Middle frontal gyrus (tissue), 1 donor: ENCODE measurements around the gene IGFBP3.

ENCODE experiments used
- DNase-seq: peaks from one replicate; pipeline ENCODE4 v3.0.0-alpha.2; 2015; ENCODE audit warnings: low spot score; ENCODE audit errors: extremely low spot score

The IGFBP3 gene

DNA sequence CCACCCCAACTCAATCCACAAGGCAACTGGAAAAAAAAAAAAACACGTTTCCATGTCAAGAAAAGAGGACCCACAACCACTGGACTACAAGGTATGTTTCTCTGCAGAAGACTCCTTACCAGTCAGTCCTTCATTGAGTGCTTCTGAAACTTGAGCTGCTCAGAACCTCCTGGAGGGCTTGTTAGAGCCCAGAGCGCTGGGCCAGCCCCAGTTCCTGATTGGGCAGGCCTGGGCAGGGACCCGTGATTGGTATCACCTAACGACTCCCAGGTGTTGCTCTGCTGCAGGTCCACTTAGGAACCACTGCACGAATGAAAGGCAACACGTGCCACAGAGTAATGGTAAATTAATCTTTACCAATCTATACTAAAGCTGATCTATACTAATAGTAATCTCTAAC, 47.7 kb downstream of the IGFBP3 start:
- no peak for DNase-seq

DNA sequence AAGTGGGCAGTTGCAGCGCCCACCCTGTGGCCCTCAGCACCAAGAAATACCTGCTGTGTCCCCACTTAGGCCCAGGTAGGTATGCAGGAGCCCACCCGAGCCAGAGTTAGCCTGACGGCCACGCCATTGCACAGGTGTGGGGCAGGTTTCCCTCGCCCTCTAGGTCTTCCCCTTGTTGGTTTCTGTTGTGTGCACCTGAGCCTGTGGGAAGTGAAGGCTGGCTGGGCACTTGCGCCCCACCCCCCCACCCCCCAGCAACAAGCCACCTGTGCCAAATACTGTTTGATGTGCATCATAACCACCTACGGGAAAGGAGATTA, 48.1 kb downstream of the IGFBP3 start, which contains the start of gene CCDC201:
Gene CCDC201 (minus strand): TSS at position 48 of the 320 bp plus-strand sequence. CDS start 75 bp downstream, outside the sequence.
- DNase-seq, result no peak

DNA sequence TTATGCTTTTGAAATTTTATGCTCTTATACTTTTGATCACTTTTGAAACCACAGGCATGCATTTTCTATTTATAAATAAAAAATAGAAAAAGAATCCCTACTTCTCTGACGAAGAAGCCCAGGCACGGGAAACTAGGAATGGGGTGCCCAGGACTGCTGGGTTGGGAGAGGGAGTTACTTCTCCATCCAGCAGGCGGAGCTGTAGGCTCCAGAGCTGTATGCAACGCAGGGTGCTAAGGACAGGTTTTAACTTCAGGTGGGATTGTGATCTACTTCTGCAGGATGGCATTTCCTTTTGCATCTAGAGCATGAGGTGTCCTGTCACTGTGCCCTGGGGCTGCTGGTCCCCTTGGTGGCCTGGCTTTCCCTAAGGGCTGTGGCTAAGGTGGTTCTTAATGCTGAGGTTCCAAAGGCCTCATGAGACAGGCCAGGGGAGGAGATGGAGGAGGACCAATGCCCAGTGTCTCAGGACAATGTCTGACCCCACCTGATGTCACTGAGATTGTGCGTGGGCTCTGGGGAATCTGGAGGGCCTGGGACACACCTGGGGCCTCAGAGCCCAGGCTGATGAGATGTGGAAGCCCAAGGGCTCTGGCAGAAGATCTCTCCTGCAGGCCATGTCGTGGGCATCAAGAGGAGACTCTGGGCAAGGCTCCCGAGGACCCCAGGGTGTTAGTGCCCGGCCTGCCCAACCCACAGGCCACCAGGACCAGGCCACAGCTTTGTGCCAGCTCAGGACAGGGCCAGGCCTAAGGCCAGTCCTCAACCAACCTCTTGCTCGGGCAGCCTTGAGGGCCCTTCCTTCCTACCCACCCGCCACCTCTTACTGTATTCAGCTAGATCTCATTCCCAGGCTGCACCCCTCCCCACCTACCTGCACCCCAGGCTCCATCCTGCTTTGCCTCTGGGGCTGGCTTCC, 48.7 kb downstream of the IGFBP3 start:
- DNase-seq, result no peak

DNA sequence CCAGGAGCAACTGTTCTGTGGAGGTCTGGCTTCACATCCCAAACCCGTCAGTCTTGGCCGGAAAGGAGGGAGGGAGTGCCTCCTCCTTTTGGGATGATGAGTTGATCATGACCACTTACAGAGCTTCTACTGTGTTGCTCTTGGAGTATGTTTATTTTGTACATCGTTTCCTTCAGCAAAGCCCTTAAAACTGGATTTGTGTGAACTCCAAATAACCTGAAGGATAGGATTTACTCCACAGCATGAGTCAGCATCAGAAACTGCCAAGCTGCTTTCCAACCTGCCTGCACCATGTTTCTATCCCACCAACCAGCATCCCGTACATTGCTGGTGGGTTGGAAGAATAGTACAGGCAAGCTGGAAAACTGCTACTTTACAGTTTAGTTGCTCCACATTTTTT, 51.6 kb downstream of the IGFBP3 start:
- no peak for DNase-seq

DNA sequence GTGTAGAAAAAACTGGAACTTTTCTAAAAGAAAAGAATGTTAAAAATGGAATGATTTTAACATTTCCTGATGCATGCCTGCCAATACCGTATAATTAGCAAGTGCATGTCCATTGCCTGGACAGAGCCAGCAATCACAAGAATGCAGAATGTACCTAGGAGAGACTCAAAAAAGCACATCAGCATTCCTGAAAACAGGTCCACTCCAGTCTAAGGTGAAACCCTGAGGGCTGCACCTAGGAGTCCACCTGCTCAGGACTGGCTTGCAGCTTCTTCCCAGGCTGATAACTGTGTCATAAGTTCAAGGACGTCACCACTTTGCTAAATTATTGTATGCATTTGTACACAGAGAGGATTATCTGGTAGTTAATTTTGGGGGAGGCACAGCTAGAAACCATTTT, 53.6 kb downstream of the IGFBP3 start:
- no peak for DNase-seq

DNA sequence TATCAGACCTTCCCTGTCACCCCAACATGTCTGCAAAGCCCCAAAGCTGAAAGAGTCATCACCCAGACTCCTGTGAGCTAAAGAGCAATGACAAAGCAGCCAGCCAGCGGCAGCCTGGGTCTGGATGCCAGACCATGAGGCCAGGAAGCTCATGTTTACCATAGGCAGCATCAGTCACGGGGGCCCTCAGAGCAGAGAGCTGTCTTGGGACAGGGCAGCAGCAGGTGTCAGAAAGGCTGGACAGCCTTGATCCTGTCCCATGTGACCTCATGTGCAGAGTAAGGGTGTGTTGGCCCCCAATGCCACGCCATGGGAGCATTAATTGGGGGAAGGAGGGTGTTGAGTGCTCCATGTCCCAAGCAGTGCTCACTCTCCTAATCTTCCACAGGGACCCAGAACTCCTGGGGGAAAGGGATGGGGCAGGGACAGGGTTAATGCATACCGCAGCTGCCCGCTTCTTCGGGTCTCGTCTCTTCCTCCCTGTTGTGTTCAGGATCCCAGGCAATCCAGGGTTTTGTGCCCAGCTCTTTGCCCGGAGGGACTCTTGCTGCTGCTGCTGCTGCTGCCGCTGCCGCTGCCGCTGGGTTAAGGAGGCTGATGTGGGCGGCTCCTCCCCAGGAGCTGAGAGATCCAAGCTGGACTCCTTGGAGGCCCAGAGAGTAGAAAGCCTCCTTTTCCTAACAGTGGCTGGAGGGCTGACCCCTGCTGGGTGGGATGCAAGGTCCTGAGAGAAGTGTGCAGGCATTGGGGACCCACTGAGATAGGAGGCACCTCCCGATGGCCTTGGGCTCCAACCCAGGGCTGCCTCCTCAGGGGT, 55.3 kb downstream of the IGFBP3 start:
- DNase-seq, result no peak

DNA sequence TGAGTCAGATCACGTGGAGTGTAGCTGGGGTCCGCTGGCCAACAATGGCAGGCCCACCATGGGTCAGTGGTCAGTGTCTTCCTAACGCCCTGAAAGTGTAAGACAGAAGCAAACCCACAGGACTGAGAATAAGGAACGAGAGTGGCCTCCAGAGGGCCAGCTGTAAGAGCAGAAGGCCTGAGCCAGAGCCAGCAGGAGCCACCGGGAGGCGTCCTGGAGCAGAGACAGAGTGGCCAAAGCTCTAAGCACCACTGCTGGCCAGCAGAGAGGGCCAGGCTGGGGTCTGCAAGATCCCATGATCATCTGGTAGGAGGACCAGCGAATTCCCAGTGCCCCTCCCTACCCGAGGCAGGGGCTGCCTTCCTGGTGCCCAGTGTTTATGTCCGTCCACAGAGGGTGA, 57.4 kb downstream of the IGFBP3 start:
- no peak for DNase-seq
